Astrocyte of the cerebellum (primary cell): ENCODE results near the gene SEC14L1.

Source experiments
- DNase-seq: peaks from one replicate; pipeline ENCODE4 v3.0.0-alpha.2; 2011; ENCODE audit warnings: low read depth
- H3K4me3 ChIP-seq: 2 replicates; pipeline ENCODE4 v1.5.1; 2011; ENCODE audit warnings: mild to moderate bottlenecking, low read depth, low read length, moderate library complexity
- in situ Hi-C: cut with HindIII; loops from 2 replicates; pipeline ENCODE4 v1.10.0; 2017; ENCODE audit warnings: low sequenced_read_pairs
- TF ChIP-seq, protein P1 (sequence below): IDR thresholded peaks from 2 replicates; pipeline ENCODE4 v1.5.1; 2012; ENCODE audit warnings: low read length, low read depth, moderate library complexity, mild to moderate bottlenecking; ENCODE audit errors: missing control alignments

Gene SEC14L1

DNA sequence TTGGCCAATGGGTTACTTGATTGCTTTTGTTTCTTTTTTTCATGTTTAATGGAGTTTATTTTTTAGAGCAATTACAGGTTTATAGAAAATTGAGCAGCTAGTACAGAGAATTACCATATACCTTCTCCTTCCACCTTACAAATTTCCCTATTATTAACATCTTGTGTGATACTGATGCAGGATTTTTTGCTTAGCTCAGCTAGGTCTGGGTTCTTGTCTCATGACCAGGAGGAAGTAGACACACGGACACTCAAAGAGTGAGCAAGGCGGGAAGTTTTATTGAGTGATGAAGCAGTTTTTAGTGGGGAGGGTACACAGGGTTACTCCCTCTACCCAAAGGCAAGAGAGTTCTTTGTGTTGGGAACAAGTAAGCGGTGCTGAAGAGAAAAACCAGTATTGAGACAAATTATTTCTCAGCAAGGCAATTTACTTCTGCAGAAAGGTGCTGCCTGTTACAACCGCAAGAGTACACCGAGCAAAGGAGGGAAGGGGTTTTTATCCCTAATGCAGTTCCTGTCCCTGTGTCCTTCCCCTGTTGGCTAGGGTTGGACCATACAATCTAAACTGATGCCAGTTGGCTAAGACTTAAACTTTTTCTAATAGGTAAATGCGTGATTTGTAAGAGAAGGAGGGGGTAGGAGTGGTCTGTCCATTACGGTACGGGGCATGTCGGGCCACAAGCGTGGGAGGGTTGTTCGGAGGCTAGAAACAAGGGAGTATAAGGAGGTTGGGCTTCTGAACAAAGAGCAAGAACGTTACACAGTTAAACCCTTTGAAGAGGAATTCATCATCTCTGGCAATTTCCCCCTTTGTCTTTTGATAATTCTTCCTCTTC, 26.9 kb downstream of the SEC14L1 start:
- TF ChIP-seq, protein P1, sequence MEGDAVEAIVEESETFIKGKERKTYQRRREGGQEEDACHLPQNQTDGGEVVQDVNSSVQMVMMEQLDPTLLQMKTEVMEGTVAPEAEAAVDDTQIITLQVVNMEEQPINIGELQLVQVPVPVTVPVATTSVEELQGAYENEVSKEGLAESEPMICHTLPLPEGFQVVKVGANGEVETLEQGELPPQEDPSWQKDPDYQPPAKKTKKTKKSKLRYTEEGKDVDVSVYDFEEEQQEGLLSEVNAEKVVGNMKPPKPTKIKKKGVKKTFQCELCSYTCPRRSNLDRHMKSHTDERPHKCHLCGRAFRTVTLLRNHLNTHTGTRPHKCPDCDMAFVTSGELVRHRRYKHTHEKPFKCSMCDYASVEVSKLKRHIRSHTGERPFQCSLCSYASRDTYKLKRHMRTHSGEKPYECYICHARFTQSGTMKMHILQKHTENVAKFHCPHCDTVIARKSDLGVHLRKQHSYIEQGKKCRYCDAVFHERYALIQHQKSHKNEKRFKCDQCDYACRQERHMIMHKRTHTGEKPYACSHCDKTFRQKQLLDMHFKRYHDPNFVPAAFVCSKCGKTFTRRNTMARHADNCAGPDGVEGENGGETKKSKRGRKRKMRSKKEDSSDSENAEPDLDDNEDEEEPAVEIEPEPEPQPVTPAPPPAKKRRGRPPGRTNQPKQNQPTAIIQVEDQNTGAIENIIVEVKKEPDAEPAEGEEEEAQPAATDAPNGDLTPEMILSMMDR, result no peak
- no peak for DNase-seq
- in situ Hi-C loops, result no loop called here
- no peak overlapping the region for H3K4me3 ChIP-seq

- in situ Hi-C loops, result no loop called here
- TF ChIP-seq, protein P1, result no peak
- no peak overlapping the region for H3K4me3 ChIP-seq
- DNase-seq, result no peak
These were observed 32.3 kb downstream of the SEC14L1 start for GRCh38 chr17:77173104-77173503.

DNA sequence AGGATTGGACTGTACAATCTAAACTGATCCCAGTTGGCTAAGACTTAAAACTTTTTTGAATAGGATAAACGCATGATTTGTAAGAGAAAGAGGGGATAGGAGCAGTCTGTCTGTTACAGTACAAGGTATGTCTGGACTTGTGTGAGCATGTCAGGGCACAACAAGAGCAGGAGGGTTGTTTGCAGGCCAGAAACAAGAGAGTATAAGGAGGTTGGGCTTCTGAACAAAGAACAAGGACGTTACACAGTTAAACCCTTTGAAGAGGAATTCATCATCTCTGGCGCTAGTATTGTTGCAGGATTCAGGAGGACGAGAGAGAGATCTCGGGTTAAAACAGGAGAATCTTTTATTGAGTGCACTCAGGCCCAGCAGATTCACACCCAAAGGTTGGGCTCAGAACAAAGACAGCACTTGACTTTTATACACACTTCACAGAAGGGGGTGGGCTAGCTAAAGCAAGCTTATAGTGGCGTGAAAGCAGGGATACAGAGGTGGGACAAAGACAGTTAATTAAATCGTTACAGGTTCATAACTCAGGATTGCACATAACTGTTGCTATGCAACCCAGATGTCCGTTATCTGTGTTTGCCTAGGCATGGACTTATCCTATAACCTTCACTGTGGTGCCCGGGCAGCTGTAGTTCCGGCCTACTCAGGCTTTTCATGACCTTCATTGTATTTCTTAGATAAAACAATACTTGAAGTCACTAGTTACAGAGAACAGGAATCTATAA, 34.3 kb downstream of the SEC14L1 start:
- TF ChIP-seq, protein P1, result no peak
- in situ Hi-C loops, result no loop called here
- H3K4me3 ChIP-seq, result no peak overlapping the region
- no peak for DNase-seq

DNA sequence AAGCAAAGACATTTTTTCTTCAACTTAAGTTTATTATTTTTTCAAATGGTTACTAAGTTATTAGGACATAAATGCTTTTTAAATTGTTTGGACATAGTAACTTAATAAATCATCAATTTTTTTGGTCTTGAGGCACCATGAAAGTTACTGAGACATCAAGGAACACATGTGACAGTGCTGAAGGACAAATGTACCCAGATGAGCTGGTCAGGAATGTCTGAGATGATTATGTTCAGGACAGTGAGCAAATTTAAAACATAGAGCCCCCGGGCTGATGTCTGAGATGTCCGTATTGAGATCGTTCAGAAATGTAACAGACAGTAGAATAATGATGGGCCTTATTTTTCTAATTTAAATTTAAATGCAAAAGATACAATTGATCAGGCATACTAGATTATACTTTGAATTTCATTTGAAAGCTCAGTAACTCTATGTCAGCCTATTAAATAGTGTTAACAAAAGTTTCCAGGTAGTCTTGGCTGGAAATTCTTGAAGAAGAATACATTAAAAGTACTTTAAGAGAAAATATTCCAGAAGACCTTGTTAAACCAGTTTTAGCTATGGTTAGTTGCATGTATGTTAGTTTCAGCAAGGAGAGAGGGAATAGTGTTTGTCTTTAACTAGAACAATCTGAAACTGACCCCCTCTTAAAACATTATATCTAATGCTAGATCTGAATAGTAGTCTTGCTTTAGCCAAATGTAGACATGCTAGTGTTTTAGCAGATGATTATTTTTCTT, 36.4 kb downstream of the SEC14L1 start:
- TF ChIP-seq, protein P1, result no peak
- H3K4me3 ChIP-seq, result no peak overlapping the region
- DNase-seq, result no peak
- in situ Hi-C loops, result no loop called here

DNA sequence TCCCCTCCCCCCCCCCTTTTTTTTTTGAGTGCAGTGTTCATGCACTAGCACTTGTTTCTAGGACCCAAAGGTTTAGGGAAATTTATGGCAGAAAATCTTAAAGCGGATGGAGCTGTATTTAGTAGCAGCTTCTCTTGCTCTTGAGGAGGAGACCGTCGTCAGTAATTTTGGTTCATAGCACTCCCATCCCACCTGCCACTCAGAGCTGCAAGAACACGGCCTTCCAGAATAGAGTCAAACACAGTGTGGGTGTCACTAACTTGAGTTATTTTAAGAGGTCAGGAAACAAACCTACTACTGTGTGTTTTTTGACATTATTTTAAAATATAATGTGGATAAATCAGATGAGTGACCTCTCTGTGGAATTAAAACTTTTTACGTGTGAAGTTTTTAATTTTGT, 37.3 kb downstream of the SEC14L1 start:
- in situ Hi-C loops, result no loop called here
- no peak for DNase-seq
- TF ChIP-seq, protein P1, result no peak
- no peak overlapping the region for H3K4me3 ChIP-seq

GRCh38 chr17:77178563-77178962, 37.8 kb downstream of the SEC14L1 start:
- in situ Hi-C loops, result no loop called here

More at GRCh38 chr17:77178563-77178962, 37.8 kb downstream of the SEC14L1 start:
- TF ChIP-seq, protein P1, result no peak
- H3K4me3 ChIP-seq, result no peak overlapping the region
- no peak for DNase-seq
